Osteoblast (primary cell): ENCODE results near the gene PKP1. TPM values are rescaled to one million over a fixed set of nuclear protein-coding genes. Genes with fewer than 3 reads are reported as not detected.
A peak's percentile ranks its signal among the peaks of the same experiment; 100 is the strongest.

Source experiments
- DNase-seq: peaks from one replicate; pipeline ENCODE4 v3.0.0; 2011; ENCODE audit warnings: low spot score, mixed read lengths; ENCODE audit not compliant: insufficient read length; ENCODE audit errors: missing footprints
- H2AFZ ChIP-seq: 2 replicates; pipeline ENCODE4 v1.6.0; 2011; ENCODE audit warnings: mild to moderate bottlenecking, low read length
- H3K27ac ChIP-seq: 2 replicates; pipeline ENCODE4 v1.5.1; 2011; ENCODE audit warnings: mild to moderate bottlenecking, low read depth, low read length, moderate library complexity
- H3K27me3 ChIP-seq: 2 replicates; pipeline ENCODE4 v1.6.0; 2012; ENCODE audit warnings: mild to moderate bottlenecking, control low read depth, inconsistent platforms, low read length, moderate library complexity; ENCODE audit not compliant: insufficient read depth
- H3K36me3 ChIP-seq: 2 replicates; pipeline ENCODE4 v1.5.1; 2011; ENCODE audit warnings: mild to moderate bottlenecking, low read length, control low read depth, moderate library complexity; ENCODE audit not compliant: insufficient read depth
- H3K4me1 ChIP-seq: 2 replicates; pipeline ENCODE4 v1.5.1; 2011; ENCODE audit warnings: mild to moderate bottlenecking, low read length, control low read depth, moderate library complexity; ENCODE audit not compliant: insufficient read depth
- H3K4me2 ChIP-seq: 2 replicates; pipeline ENCODE4 v1.6.0; 2011; ENCODE audit warnings: mild to moderate bottlenecking, low read length; ENCODE audit not compliant: insufficient read depth
- H3K4me3 ChIP-seq: fragments of 200-600 bp; sonication (generic); 3 replicates; pipeline ENCODE4 v1.5.1; 2012; ENCODE audit warnings: mild to moderate bottlenecking, low read length, inconsistent platforms; ENCODE audit not compliant: insufficient read depth
- H3K79me2 ChIP-seq: 2 replicates; pipeline ENCODE4 v1.6.0; 2012; ENCODE audit warnings: mild to moderate bottlenecking, low read length, control low read depth, inconsistent platforms; ENCODE audit not compliant: insufficient read depth
- H3K9me3 ChIP-seq: 2 replicates; pipeline ENCODE4 v1.5.1; 2011; ENCODE audit warnings: low read depth, low read length, control low read depth
- H4K20me1 ChIP-seq: 2 replicates; pipeline ENCODE4 v1.6.0; 2012; ENCODE audit warnings: mild to moderate bottlenecking, low read length, control low read depth; ENCODE audit not compliant: insufficient read depth
- CTCF ChIP-seq: IDR thresholded peaks from 2 replicates; pipeline ENCODE4 v1.5.1; 2011; ENCODE audit warnings: mild to moderate bottlenecking, low read depth, low read length, moderate library complexity; ENCODE audit errors: extremely low read depth
- total RNA-seq: library from RNA; depleted of rRNA; stranded (reverse); fragments of >200 nt; gene quantifications from 2 replicates; pipeline ENCODE4 v1.2.3, GENCODE V29; 2012

Gene PKP1
- total RNA-seq, 1 donor: under 0.01 TPM

GRCh38 chr1:201311356-201312011 lies 28.2 kb downstream of the PKP1 start:
- no peaks in the 10 kb centered on the region for H3K27me3 ChIP-seq
- no peak for TF ChIP-seq CTCF
- no peak overlapping the region for H2AFZ ChIP-seq
- DNase-seq: peak; percentile 81
- H3K27ac ChIP-seq: no peak overlapping the region
- peaks cover 17% of the 10 kb centered on the region for H3K4me1 ChIP-seq
- no peaks in the 10 kb centered on the region for H3K36me3 ChIP-seq
- H3K9me3 ChIP-seq: no peaks in the 10 kb centered on the region
- H3K79me2 ChIP-seq: no peaks in the 10 kb centered on the region
- no peak overlapping the region for H3K4me2 ChIP-seq
- no peaks in the 10 kb centered on the region for H4K20me1 ChIP-seq
- H3K4me3 ChIP-seq: no peak overlapping the region

GRCh38 chr1:201312298-201312697 lies 29.0 kb downstream of the PKP1 start:
- TF ChIP-seq CTCF: no peak
- Histone ChIP-seq H2AFZ (no peak overlapping the region), H3K9me3 (no peaks in the 10 kb centered on the region), H3K79me2 (no peaks in the 10 kb centered on the region), H4K20me1 (no peaks in the 10 kb centered on the region), H3K4me3 (no peak overlapping the region), H3K27me3 (no peaks in the 10 kb centered on the region), H3K27ac (no peak overlapping the region), H3K4me2 (no peak overlapping the region), H3K36me3 (no peaks in the 10 kb centered on the region), H3K4me1 (peaks cover 13% of the 10 kb centered on the region)
- no peak for DNase-seq

GRCh38 chr1:201313086-201313485 lies 29.8 kb downstream of the PKP1 start:
- no peak overlapping the region for H3K27ac ChIP-seq
- no peak overlapping the region for H3K4me2 ChIP-seq
- no peaks in the 10 kb centered on the region for H3K27me3 ChIP-seq
- H3K36me3 ChIP-seq: no peaks in the 10 kb centered on the region
- no peaks in the 10 kb centered on the region for H3K9me3 ChIP-seq
- H3K4me3 ChIP-seq: no peak overlapping the region
- no peak for DNase-seq
- no peak overlapping the region for H2AFZ ChIP-seq
- peaks cover 8% of the 10 kb centered on the region for H3K4me1 ChIP-seq
- H4K20me1 ChIP-seq: no peaks in the 10 kb centered on the region
- TF ChIP-seq CTCF: no peak
- no peaks in the 10 kb centered on the region for H3K79me2 ChIP-seq

- no peaks in the 10 kb centered on the region for H3K36me3 ChIP-seq
- H3K4me2 ChIP-seq: no peak overlapping the region
- H3K27me3 ChIP-seq: no peaks in the 10 kb centered on the region
- no peaks in the 10 kb centered on the region for H4K20me1 ChIP-seq
- no peaks in the 10 kb centered on the region for H3K9me3 ChIP-seq
- no peaks in the 10 kb centered on the region for H3K4me1 ChIP-seq
- no peak overlapping the region for H3K27ac ChIP-seq
- H2AFZ ChIP-seq: no peak overlapping the region
- H3K79me2 ChIP-seq: no peaks in the 10 kb centered on the region
- no peak for DNase-seq
- no peak for TF ChIP-seq CTCF
- no peak overlapping the region for H3K4me3 ChIP-seq
These were observed 33.2 kb downstream of the PKP1 start for GRCh38 chr1:201316556-201316955.
